ENCODE data around the gene ZNF148.

Gene ZNF148

GRCh38 chr3:125213946-125214542, 161.1 kb downstream of the ZNF148 start:
- FAIRE-seq, result no peak

- FAIRE-seq, result no peak
Measured at GRCh38 chr3:125213364-125213755, 161.8 kb downstream of the ZNF148 start.

- FAIRE-seq, result no peak
Measured at GRCh38 chr3:125212509-125213363, 162.4 kb downstream of the ZNF148 start, which contains the start of gene SLC12A8. Gene SLC12A8 (minus strand): TSS chr3:125212748. CDS start chr3:125211349, 1,399 bp downstream.

- no peak for FAIRE-seq
Measured at GRCh38 chr3:125212091-125212508, 163.0 kb downstream of the ZNF148 start.

- no peak for FAIRE-seq
Measured at GRCh38 chr3:125211523-125212090, 163.5 kb downstream of the ZNF148 start.

- FAIRE-seq, result no peak
Measured at GRCh38 chr3:125207949-125208568, 167.1 kb downstream of the ZNF148 start.

- FAIRE-seq, result no peak
Measured at GRCh38 chr3:125207507-125207906, 167.6 kb downstream of the ZNF148 start.

- FAIRE-seq, result no peak
Measured at GRCh38 chr3:125206934-125207333, 168.2 kb downstream of the ZNF148 start.

- FAIRE-seq, result no peak
Measured at GRCh38 chr3:125203731-125204130, 171.4 kb downstream of the ZNF148 start.

- no peak for FAIRE-seq
Measured at GRCh38 chr3:125202197-125202596, 172.9 kb downstream of the ZNF148 start.

GRCh38 chr3:125200731-125201139, 174.4 kb downstream of the ZNF148 start:
- no peak for FAIRE-seq

GRCh38 chr3:125194849-125195601, 180.1 kb downstream of the ZNF148 start:
- no peak for FAIRE-seq

- FAIRE-seq, result no peak
Measured at GRCh38 chr3:125194061-125194848, 180.9 kb downstream of the ZNF148 start.

GRCh38 chr3:125192190-125193035, 182.7 kb downstream of the ZNF148 start:
- FAIRE-seq, result no peak

- FAIRE-seq, result no peak
Measured at GRCh38 chr3:125191730-125192129, 183.4 kb downstream of the ZNF148 start.

- no peak for FAIRE-seq
Measured at GRCh38 chr3:125191256-125191655, 183.9 kb downstream of the ZNF148 start.

- no peak for FAIRE-seq
Measured at GRCh38 chr3:125190786-125191185, 184.3 kb downstream of the ZNF148 start.

GRCh38 chr3:125189378-125190165, 185.6 kb downstream of the ZNF148 start:
- FAIRE-seq, result no peak

GRCh38 chr3:125188955-125189354, 186.2 kb downstream of the ZNF148 start:
- FAIRE-seq, result no peak

- no peak for FAIRE-seq
Measured at GRCh38 chr3:125187599-125187910, 187.6 kb downstream of the ZNF148 start.
